Keratinocyte (primary cell): ENCODE results near the gene LY9. TPM values are rescaled to one million over a fixed set of nuclear protein-coding genes. Genes with fewer than 3 reads are reported as not detected.

ENCODE experiments used
- DNase-seq: peaks from one replicate; pipeline ENCODE4 v3.0.0-alpha.2; 2011; ENCODE audit warnings: low read depth, missing footprints, low spot score
- FAIRE-seq: peaks from 2 replicates; lab custom pipeline; 2011; peaks lifted over from hg19 to GRCh38; lab: Jason Lieb, UNC
- H2AFZ ChIP-seq: 2 replicates; pipeline ENCODE4 v1.6.0; 2012; ENCODE audit warnings: low read length, control low read depth, inconsistent platforms; ENCODE audit not compliant: control insufficient read depth
- H3K27ac ChIP-seq: 2 replicates; pipeline ENCODE4 v1.5.1; 2011; ENCODE audit warnings: low read length; ENCODE audit not compliant: control insufficient read depth, insufficient read depth
- H3K27me3 ChIP-seq: 3 replicates; pipeline ENCODE4 v1.6.0; 2011; ENCODE audit warnings: low read length; ENCODE audit not compliant: control insufficient read depth, insufficient read depth; ENCODE audit errors: extremely low read depth
- H3K36me3 ChIP-seq, 2 experiments: 2 replicates in 1 of 2; 3 replicates in 1 of 2; pipeline ENCODE4 v1.5.1; 2011; ENCODE audit warnings: low read length in 2 of 2, mild to moderate bottlenecking in 1 of 2; ENCODE audit not compliant: control insufficient read depth in 2 of 2, insufficient read depth in 2 of 2; ENCODE audit errors: extremely low read depth in 1 of 2
- H3K4me1 ChIP-seq: 3 replicates; pipeline ENCODE4 v1.5.1; 2011; ENCODE audit warnings: low read length; ENCODE audit not compliant: control insufficient read depth, insufficient read depth; ENCODE audit errors: extremely low read depth
- H3K4me2 ChIP-seq: 3 replicates; pipeline ENCODE4 v1.6.0; 2011; ENCODE audit warnings: low read depth, low read length; ENCODE audit not compliant: control insufficient read depth, insufficient read depth; ENCODE audit errors: extremely low read depth
- H3K4me3 ChIP-seq, 3 experiments: fragments of 200-600 bp in 1 of 3; sonication (generic) in 1 of 3; 2 replicates in 2 of 3; 3 replicates in 1 of 3; pipeline ENCODE4 v1.5.1; 2011 to 2016; ENCODE audit warnings: low read length in 3 of 3, mild to moderate bottlenecking in 3 of 3, control low read depth in 2 of 3, inconsistent platforms in 1 of 3, low read depth in 1 of 3, mixed read lengths in 1 of 3, mixed run types in 1 of 3, moderate library complexity in 1 of 3; ENCODE audit not compliant: control insufficient read depth in 2 of 3, insufficient read depth in 2 of 3; ENCODE audit errors: extremely low read depth in 1 of 3
- H3K79me2 ChIP-seq: 2 replicates; pipeline ENCODE4 v1.6.0; 2012; ENCODE audit warnings: low read length; ENCODE audit not compliant: control insufficient read depth, insufficient read depth
- H3K9ac ChIP-seq: 3 replicates; pipeline ENCODE4 v1.6.0; 2011; ENCODE audit warnings: low read length; ENCODE audit not compliant: control insufficient read depth, insufficient read depth; ENCODE audit errors: extremely low read depth
- H3K9me1 ChIP-seq: 3 replicates; pipeline ENCODE4 v1.6.0; 2011; ENCODE audit warnings: low read length; ENCODE audit not compliant: control insufficient read depth, insufficient read depth; ENCODE audit errors: extremely low read depth
- H3K9me3 ChIP-seq: 2 replicates; pipeline ENCODE4 v1.5.1; 2012; ENCODE audit warnings: low read depth, low read length; ENCODE audit not compliant: control insufficient read depth
- H4K20me1 ChIP-seq: 3 replicates; pipeline ENCODE4 v1.6.0; 2011; ENCODE audit warnings: low read length; ENCODE audit not compliant: control insufficient read depth, insufficient read depth; ENCODE audit errors: extremely low read depth
- CTCF ChIP-seq, 3 experiments: IDR thresholded peaks in 1 of 3; conservative IDR thresholded peaks in 1 of 3; optimal IDR thresholded peaks in 1 of 3; 2 replicates in 2 of 3; 3 replicates in 1 of 3; pipeline versions ENCODE3 to v1.5.1; 2011; ENCODE audit warnings: low read length in 3 of 3, mild to moderate bottlenecking in 3 of 3, moderate library complexity in 2 of 3, control low read depth in 1 of 3, inconsistent platforms in 1 of 3; ENCODE audit not compliant: insufficient read depth in 2 of 3; ENCODE audit errors: extremely low read depth in 1 of 3
- EZH2 ChIP-seq: IDR thresholded peaks from one replicate; pipeline ENCODE4 v1.6.1; 2012; ENCODE audit warnings: inconsistent platforms, mild to moderate bottlenecking, low read length, moderate library complexity
- dilution Hi-C: fragments of 300-500 bp; cut with MboI; formaldehyde crosslinking; loops from one replicate; pipeline ENCODE4 v1.7.0; 2020; ENCODE audit warnings: low sequenced_read_pairs; ENCODE audit not compliant: extremely low pct_ligation_motif_present
- polyA plus RNA-seq, 5 experiments: library from polyadenylated mRNA; depleted of rRNA in 3 of 5; stranded (reverse) in 3 of 5; stranded (forward) in 1 of 5; unstranded in 1 of 5; fragments of >200 nt; gene quantifications; 1 replicate in 1 of 5; 2 replicates in 3 of 5; 3 replicates in 1 of 5; pipeline versions ENCODE4 v1.2.1 to v1.2.3, GENCODE V29; 2011 to 2012; ENCODE audit warnings: missing spikeins in 2 of 5, low read depth in 1 of 5, low replicate concordance in 1 of 5

The LY9 gene
- polyA plus RNA-seq, 1 donor (not counting 4 experiments of a cell fraction or from before 2014, with no cell fraction given): not detected

GRCh38 chr1:160799641-160800040 lies 3.7 kb downstream of the LY9 start:
- Histone ChIP-seq H3K36me3 (no peaks in the 10 kb centered on the region), H3K4me3 (no peak overlapping the region), H4K20me1 (no peaks in the 10 kb centered on the region), H3K9ac (no peak overlapping the region), H3K27ac (no peak overlapping the region), H3K4me2 (no peak overlapping the region), H3K9me3 (no peaks in the 10 kb centered on the region), H3K79me2 (no peaks in the 10 kb centered on the region), H3K9me1 (no peaks in the 10 kb centered on the region), H3K27me3 (no peaks in the 10 kb centered on the region), H3K4me1 (peaks cover 5% of the 10 kb centered on the region), H2AFZ (no peak overlapping the region)
- dilution Hi-C loops: no loop called here
- DNase-seq: no peak
- no peak for TF ChIP-seq EZH2
- no peak for TF ChIP-seq CTCF (optimal IDR thresholded peaks at IDR 0.05 in 1 of 3, IDR thresholded peaks at IDR 0.05 in 1 of 3, conservative IDR thresholded peaks at IDR 0.05 in 1 of 3; ENCODE audit: extremely low read depth in 1 of 3, insufficient read depth in 2 of 3, low read length in 3 of 3)
- FAIRE-seq: no peak

- Histone ChIP-seq H3K4me2 (no peak overlapping the region), H2AFZ (no peak overlapping the region), H3K9me1 (no peaks in the 10 kb centered on the region), H3K4me3 (no peak overlapping the region), H3K79me2 (no peaks in the 10 kb centered on the region), H3K27ac (no peak overlapping the region), H3K27me3 (no peaks in the 10 kb centered on the region), H3K4me1 (peaks cover 5% of the 10 kb centered on the region), H3K9me3 (no peaks in the 10 kb centered on the region), H3K36me3 (no peaks in the 10 kb centered on the region), H3K9ac (no peak overlapping the region), H4K20me1 (no peaks in the 10 kb centered on the region)
- no peak for DNase-seq
- TF ChIP-seq CTCF (optimal IDR thresholded peaks at IDR 0.05 in 1 of 3, IDR thresholded peaks at IDR 0.05 in 1 of 3, conservative IDR thresholded peaks at IDR 0.05 in 1 of 3; ENCODE audit: extremely low read depth in 1 of 3, insufficient read depth in 2 of 3, low read length in 3 of 3): no peak
- TF ChIP-seq EZH2: no peak
- dilution Hi-C loops: no loop called here
- no peak for FAIRE-seq
Measured at GRCh38 chr1:160800142-160800541, 4.2 kb downstream of the LY9 start.
